Activated naive CD4-positive, alpha-beta T cell treated with anti-CD3 and anti-CD28 coated beads, Interleukin-2, amount 10 ng/mL, durations not matched to agents 7 days and 5 days (primary cell): ENCODE data around the gene S100P.
"Not testable (repeated sequence)": the region's sequence is repeated elsewhere in the genome, so short reads cannot be mapped to it uniquely, and the experiment has no call there.

ENCODE experiments used
- CTCF ChIA-PET: fragments of 350-600 bp; sonication (Branson Sonifier 250); formaldehyde crosslinking; loops from one replicate; lab custom pipeline; 2021; ENCODE audit warnings: antibody characterized with exemption; lab: Charles Lee
- DNase-seq: peaks from one replicate; pipeline ENCODE4 v3.0.0-alpha.2; 2020
- H3K27ac Mint-ChIP-seq: one replicate; pipeline ENCODE4 v1.8.0; 2021; ENCODE audit warnings: mild to moderate bottlenecking, moderate library complexity, mixed read lengths
- H3K27me3 Mint-ChIP-seq: one replicate; pipeline ENCODE4 v1.8.0; 2021; ENCODE audit warnings: mild to moderate bottlenecking, mixed read lengths
- H3K36me3 Mint-ChIP-seq: one replicate; pipeline ENCODE4 v1.8.0; 2021; ENCODE audit warnings: mixed read lengths
- H3K4me1 Mint-ChIP-seq: one replicate; pipeline ENCODE4 v1.8.0; 2021; ENCODE audit warnings: mixed read lengths
- H3K4me3 Mint-ChIP-seq: one replicate; pipeline ENCODE4 v1.8.0; 2021; ENCODE audit warnings: mild to moderate bottlenecking, moderate library complexity, mixed read lengths
- H3K9me3 Mint-ChIP-seq: one replicate; pipeline ENCODE4 v1.8.0; 2021; ENCODE audit warnings: mixed read lengths

The S100P gene

GRCh38 chr4:6660430-6660829, 33.2 kb upstream of the S100P start:
- H3K4me3 Mint-ChIP-seq, result no peak overlapping the region
- no peaks in the 10 kb centered on the region for H3K36me3 Mint-ChIP-seq
- H3K27me3 Mint-ChIP-seq, result peaks cover 66% of the 10 kb centered on the region
- CTCF ChIA-PET, result no interaction called here
- H3K9me3 Mint-ChIP-seq, result peaks cover 3% of the 10 kb centered on the region
- no peak overlapping the region for H3K27ac Mint-ChIP-seq
- H3K4me1 Mint-ChIP-seq, result peaks cover 11% of the 10 kb centered on the region
- DNase-seq, result no peak

DNA sequence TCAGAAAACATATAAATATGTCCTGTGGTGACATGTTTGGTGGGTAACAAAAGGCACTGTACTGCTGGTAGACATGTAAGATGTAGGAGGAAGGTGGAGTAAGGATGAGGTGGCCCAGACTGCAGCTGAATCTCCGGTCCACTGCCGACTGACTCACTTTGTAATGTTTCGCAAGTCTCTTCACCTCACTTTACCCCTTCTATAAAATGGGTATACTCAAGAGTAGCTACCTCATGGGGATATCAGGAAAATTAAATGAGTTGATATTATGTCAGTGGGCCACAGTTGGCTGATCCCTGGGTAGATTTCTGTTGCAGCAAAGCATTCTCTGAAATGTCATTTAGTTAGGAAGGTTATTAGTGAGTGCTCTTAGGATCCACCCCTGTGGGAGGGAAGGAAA, 31.1 kb upstream of the S100P start:
- no peaks in the 10 kb centered on the region for H3K36me3 Mint-ChIP-seq
- no peak overlapping the region for H3K27ac Mint-ChIP-seq

DNA sequence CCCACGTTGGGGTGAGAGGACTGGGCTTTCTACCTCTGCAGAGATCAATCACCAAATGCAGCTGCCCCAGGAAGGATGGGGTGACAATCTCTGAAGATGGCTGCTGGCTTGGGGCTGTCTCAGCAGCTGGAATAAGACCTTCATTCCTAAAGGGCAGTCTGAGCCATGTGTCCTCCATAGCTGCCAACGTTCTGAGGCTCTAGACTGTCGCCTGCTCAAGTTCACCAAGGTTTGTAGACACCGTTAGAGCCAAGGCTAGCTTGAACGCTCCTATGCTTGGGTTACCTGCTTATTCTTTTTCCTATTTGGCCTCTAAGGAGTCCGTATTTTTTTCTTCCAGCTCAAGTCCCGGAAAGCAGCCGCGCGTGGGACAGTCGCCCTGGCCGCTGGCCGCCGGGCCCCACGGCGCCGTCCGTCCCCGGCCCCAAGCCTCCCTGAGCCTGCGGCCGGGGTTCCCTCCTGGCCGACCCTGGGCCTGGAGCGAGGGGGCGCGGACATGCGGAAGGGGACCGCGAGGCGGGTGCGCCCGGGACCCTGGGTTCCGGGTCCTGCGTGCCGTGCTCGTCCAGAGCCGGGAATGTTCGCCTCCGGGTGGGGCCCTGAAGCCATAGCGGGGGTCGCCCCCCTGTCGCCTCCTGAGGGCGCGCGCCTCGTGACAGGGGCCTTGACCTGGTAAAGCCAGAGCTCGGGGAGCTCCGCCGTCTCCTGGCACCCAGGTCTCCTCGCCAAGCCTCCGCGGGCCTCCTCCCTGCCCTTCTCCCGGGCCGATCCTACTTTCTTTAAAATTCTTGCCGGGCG, 29.9 kb upstream of the S100P start:
- H3K4me3 Mint-ChIP-seq, result peak overlapping the region; percentile 13

More for the DNA sequence above, 31.1 kb upstream of the S100P start:
- peaks cover 11% of the 10 kb centered on the region for H3K4me1 Mint-ChIP-seq
- no peaks in the 10 kb centered on the region for H3K9me3 Mint-ChIP-seq
- CTCF ChIA-PET, result no interaction called here
- no peak overlapping the region for H3K4me3 Mint-ChIP-seq
- H3K27me3 Mint-ChIP-seq, result peaks cover 69% of the 10 kb centered on the region
- no peak for DNase-seq

GRCh38 chr4:6665320-6665654, 28.4 kb upstream of the S100P start:
- Mint-ChIP-seq H3K27me3 (peaks cover 50% of the 10 kb centered on the region), H3K27ac (no peak overlapping the region), H3K9me3 (no peaks in the 10 kb centered on the region), H3K4me3 (no peak overlapping the region), H3K36me3 (no peaks in the 10 kb centered on the region), H3K4me1 (no peaks in the 10 kb centered on the region)
- CTCF ChIA-PET, result no interaction called here
- DNase-seq, result no peak

More for the DNA sequence above, 29.9 kb upstream of the S100P start:
- no peaks in the 10 kb centered on the region for H3K36me3 Mint-ChIP-seq
- H3K9me3 Mint-ChIP-seq, result no peaks in the 10 kb centered on the region
- peaks cover 6% of the 10 kb centered on the region for H3K4me1 Mint-ChIP-seq
- H3K27me3 Mint-ChIP-seq, result peaks cover 64% of the 10 kb centered on the region
- no peak overlapping the region for H3K27ac Mint-ChIP-seq
- CTCF ChIA-PET, result interaction anchor here (0.6 to 1.9 kb wide), 6 partner anchors 8 to 116 kb away, joined by 3 to 4 read pairs (median 4); no protein-coding TSS in a partner anchor
- DNase-seq, result no peak

- CTCF ChIA-PET, result no interaction called here
- no peak for DNase-seq
- Mint-ChIP-seq H3K27ac (no peak overlapping the region), H3K4me3 (no peak overlapping the region), H3K4me1 (peaks cover 5% of the 10 kb centered on the region), H3K27me3 (peaks cover 21% of the 10 kb centered on the region), H3K9me3 (peaks cover 5% of the 10 kb centered on the region), H3K36me3 (peaks cover 6% of the 10 kb centered on the region)
These were observed 25.3 kb upstream of the S100P start for GRCh38 chr4:6668391-6668790.

DNA sequence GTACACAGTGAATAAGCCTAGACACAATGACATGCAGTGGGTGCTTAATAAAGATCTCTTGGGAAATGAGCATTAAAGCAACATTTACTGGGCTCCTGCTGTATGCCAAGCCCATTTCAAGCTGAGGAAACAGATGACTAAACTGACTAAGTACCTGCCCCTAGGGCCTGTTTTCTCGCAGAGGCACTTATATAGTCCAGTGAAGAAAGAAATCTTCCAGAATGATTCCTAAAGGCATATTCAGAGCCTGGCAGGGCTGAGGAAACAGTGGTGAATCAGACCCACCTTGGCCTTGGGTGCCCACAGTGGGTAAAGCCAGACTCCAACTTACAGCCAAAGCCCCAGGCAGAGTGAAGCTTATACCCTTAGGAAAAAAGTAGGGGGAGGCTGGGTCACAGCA, 22.0 kb upstream of the S100P start:
- peaks cover 5% of the 10 kb centered on the region for H3K9me3 Mint-ChIP-seq
- H3K27ac Mint-ChIP-seq, result no peak overlapping the region
- peaks cover 27% of the 10 kb centered on the region for H3K36me3 Mint-ChIP-seq
- DNase-seq, result no peak
- CTCF ChIA-PET, result interaction anchor here (1.4 kb wide), 1 partner anchor 19 kb away, joined by 3 read pairs; no protein-coding TSS in a partner anchor
- peaks cover 14% of the 10 kb centered on the region for H3K27me3 Mint-ChIP-seq
- peaks cover 31% of the 10 kb centered on the region for H3K4me1 Mint-ChIP-seq
- no peak overlapping the region for H3K4me3 Mint-ChIP-seq

GRCh38 chr4:6672131-6672530, 21.5 kb upstream of the S100P start:
- Mint-ChIP-seq H3K4me1 (peaks cover 36% of the 10 kb centered on the region), H3K27ac (no peak overlapping the region), H3K9me3 (peaks cover 5% of the 10 kb centered on the region), H3K36me3 (peaks cover 32% of the 10 kb centered on the region), H3K27me3 (peaks cover 14% of the 10 kb centered on the region), H3K4me3 (no peak overlapping the region)
- no peak for DNase-seq
- CTCF ChIA-PET, result interaction anchor here (1.4 to 1.7 kb wide), 2 partner anchors 18 to 201 kb away, joined by 3 to 6 read pairs; no protein-coding TSS in a partner anchor

GRCh38 chr4:6672541-6673190, 21.0 kb upstream of the S100P start:
- CTCF ChIA-PET, result interaction anchor here (0.6 to 1.7 kb wide), 6 partner anchors 8 to 411 kb away, joined by 3 to 6 read pairs (median 3); no protein-coding TSS in a partner anchor
- Mint-ChIP-seq H3K36me3 (peaks cover 37% of the 10 kb centered on the region), H3K27ac (peak overlapping the region; percentile 98), H3K4me3 (peak overlapping the region; percentile 93), H3K27me3 (peaks cover 11% of the 10 kb centered on the region), H3K4me1 (peaks cover 41% of the 10 kb centered on the region)
- DNase-seq, H3K9me3 Mint-ChIP-seq: not testable (repeated sequence)

- DNase-seq, result peak; percentile 57
- H3K27ac Mint-ChIP-seq, result peak overlapping the region; percentile 98
- peak overlapping the region; percentile 93 for H3K4me3 Mint-ChIP-seq
- peaks cover 43% of the 10 kb centered on the region for H3K4me1 Mint-ChIP-seq
- H3K27me3 Mint-ChIP-seq, H3K9me3 Mint-ChIP-seq: not testable (repeated sequence)
- CTCF ChIA-PET, result interaction anchor here (0.6 to 3.5 kb wide), 7 partner anchors 9 to 410 kb away, joined by 3 to 56 read pairs (median 3); partner anchors contain the start of genes MRFAP1L1 and S100P
- peaks cover 39% of the 10 kb centered on the region for H3K36me3 Mint-ChIP-seq
These were observed 20.5 kb upstream of the S100P start for GRCh38 chr4:6673191-6673659.

GRCh38 chr4:6673660-6674499, 19.8 kb upstream of the S100P start:
- Mint-ChIP-seq H3K9me3 (peaks cover 5% of the 10 kb centered on the region), H3K4me1 (peaks cover 50% of the 10 kb centered on the region), H3K4me3 (peak overlapping the region; percentile 93), H3K36me3 (peaks cover 45% of the 10 kb centered on the region), H3K27ac (peak overlapping the region; percentile 98), H3K27me3 (peaks cover 4% of the 10 kb centered on the region)
- DNase-seq, result peak; percentile 96
- CTCF ChIA-PET, result interaction anchor here (0.6 to 3.7 kb wide), 19 partner anchors 9 to 410 kb away, joined by 3 to 76 read pairs (median 6); partner anchors contain the start of genes BLOC1S4, GRPEL1, MRFAP1L1 and S100P

DNA sequence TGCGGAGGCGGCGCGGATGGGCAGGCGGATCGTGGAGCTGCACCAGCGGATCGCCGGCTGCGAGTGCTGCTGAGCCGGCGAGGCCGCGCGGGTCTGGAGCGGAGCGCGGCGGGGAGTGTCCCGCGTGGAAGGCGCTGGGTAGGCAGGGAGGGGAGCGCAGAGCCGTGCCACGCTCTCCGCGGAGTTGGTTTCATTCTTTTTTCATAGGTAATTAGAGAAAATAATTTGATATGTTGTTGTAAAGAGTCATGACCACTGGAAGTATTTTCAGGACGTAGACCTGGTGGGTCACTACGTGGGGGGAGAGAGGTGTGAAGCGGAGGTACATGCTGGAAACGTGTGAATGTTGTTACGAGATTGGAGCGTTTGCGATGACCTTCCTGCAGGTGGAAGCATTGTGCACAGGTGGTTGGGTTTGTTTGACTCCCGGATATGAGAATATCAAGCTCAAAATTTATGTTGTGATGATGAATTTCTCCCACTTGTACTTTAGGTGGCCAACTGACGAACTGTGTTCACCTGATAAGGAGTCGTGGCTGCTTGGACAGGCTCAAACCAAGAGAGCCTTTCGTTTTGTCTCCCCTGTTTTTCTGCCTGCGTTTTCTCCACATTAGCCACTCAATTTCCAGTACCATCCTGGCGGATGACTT, 19.1 kb upstream of the S100P start:
- peak; percentile 81 for DNase-seq
- Mint-ChIP-seq H3K27ac (peak overlapping the region; percentile 98), H3K27me3 (peaks cover 4% of the 10 kb centered on the region), H3K9me3 (peaks cover 5% of the 10 kb centered on the region), H3K36me3 (peaks cover 51% of the 10 kb centered on the region), H3K4me3 (peak overlapping the region; percentile 93), H3K4me1 (peaks cover 55% of the 10 kb centered on the region)
- CTCF ChIA-PET, result interaction anchor here (0.6 to 3.7 kb wide), 21 partner anchors 10 to 396 kb away, joined by 3 to 76 read pairs (median 6); partner anchors contain the start of genes BLOC1S4, GRPEL1, MRFAP1L1 and S100P

GRCh38 chr4:6676722-6677558, 16.7 kb upstream of the S100P start:
- Mint-ChIP-seq H3K4me3 (peak overlapping the region; percentile 93), H3K36me3 (peaks cover 59% of the 10 kb centered on the region)
- no peak for DNase-seq

More at GRCh38 chr4:6676722-6677558, 16.7 kb upstream of the S100P start:
- Mint-ChIP-seq H3K9me3 (peaks cover 6% of the 10 kb centered on the region), H3K4me1 (peaks cover 61% of the 10 kb centered on the region), H3K27ac (peak overlapping the region; percentile 56), H3K27me3 (peaks cover 4% of the 10 kb centered on the region)
- CTCF ChIA-PET, result interaction anchor here (0.5 to 3.7 kb wide), 5 partner anchors 12 to 206 kb away, joined by 3 to 76 read pairs (median 56); partner anchors contain the start of genes BLOC1S4 and MRFAP1L1
